LNCaP clone FGC (cell line): ENCODE data around the gene ABHD6.

Source experiments
- DNase-seq: peaks from one replicate; pipeline ENCODE4 v3.0.0-alpha.2; 2011; ENCODE audit warnings: low read depth
- H3K4me3 ChIP-seq: 2 replicates; pipeline ENCODE4 v1.5.1; 2011; ENCODE audit warnings: mild to moderate bottlenecking, low read depth, low read length, control low read depth
- CTCF ChIP-seq: IDR thresholded peaks from 2 replicates; pipeline ENCODE4 v1.5.1; 2012; ENCODE audit warnings: mild to moderate bottlenecking; ENCODE audit not compliant: control insufficient read depth, insufficient read depth; ENCODE audit errors: extremely low read depth

Gene ABHD6

GRCh38 chr3:58299839-58300516, 62.4 kb downstream of the ABHD6 start:
- peak; percentile 54 for TF ChIP-seq CTCF
- no peak overlapping the region for H3K4me3 ChIP-seq
- DNase-seq, result no peak

GRCh38 chr3:58305882-58306711, 68.5 kb downstream of the ABHD6 start, which contains the start of the genes HTD2 and RPP14:
Gene HTD2 (plus strand): TSS chr3:58306520. CDS start chr3:58317614, 11,094 bp downstream.
Gene RPP14 (plus strand): TSS chr3:58306245. CDS start chr3:58310330, 4,085 bp downstream.
- H3K4me3 ChIP-seq, result peak within 1 kb of the TSS; percentile 99
- peak; percentile 97 for TF ChIP-seq CTCF
- peak; percentile 93 for DNase-seq

GRCh38 chr3:58307639-58308215, 70.1 kb downstream of the ABHD6 start:
- peak; percentile 50 for TF ChIP-seq CTCF
- peak overlapping the region; percentile 99 for H3K4me3 ChIP-seq
- DNase-seq, result peak; percentile 41

GRCh38 chr3:58308728-58309127, 71.1 kb downstream of the ABHD6 start:
- no peak for DNase-seq
- TF ChIP-seq CTCF, result no peak
- no peak overlapping the region for H3K4me3 ChIP-seq

GRCh38 chr3:58317811-58318210, 80.2 kb downstream of the ABHD6 start:
- no peak overlapping the region for H3K4me3 ChIP-seq
- no peak for DNase-seq
- TF ChIP-seq CTCF, result no peak

- TF ChIP-seq CTCF, result no peak
Observed at GRCh38 chr3:58321791-58322190, 84.2 kb downstream of the ABHD6 start.

More at GRCh38 chr3:58321791-58322190, 84.2 kb downstream of the ABHD6 start:
- no peak overlapping the region for H3K4me3 ChIP-seq
- DNase-seq, result no peak
